NCI-H524 (cell line): ENCODE results near the gene ADAMTS17.
A peak's percentile ranks its signal among the peaks of the same experiment; 100 is the strongest.

Experiments
- DNase-seq, 2 experiments: peaks; one replicate each; lab custom pipeline; 2025; lab: John Stamatoyannopoulos, UW

ADAMTS17 gene

DNA sequence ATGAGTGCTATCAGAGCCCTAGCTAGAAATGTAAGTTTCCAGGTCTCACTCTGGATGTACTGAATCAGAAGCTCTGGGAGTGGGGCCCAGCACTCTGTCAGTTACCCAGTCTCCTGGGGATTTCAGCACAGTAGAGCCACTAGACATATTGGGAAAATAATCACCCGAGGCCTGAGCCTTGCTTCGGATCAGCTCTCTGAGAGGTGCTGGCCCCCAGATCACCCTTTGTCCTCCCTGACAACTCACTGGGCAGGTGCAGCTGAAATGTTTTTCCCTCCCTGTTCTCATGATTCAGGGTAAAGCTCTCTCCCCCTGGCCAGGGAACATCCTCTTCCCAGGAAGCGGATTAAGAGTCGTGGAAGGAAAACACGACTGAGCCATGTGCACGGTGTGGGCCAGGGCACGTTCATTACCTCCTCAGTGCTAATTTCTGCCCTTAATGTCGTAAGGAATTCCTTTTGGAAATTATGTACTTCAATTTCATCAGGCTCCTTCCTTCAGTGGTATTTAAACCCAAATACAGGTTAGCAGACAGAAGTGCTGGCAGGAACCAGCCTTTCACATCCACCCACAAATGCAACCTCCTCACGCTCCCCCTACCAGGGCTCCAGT lies 311.8 kb downstream of the ADAMTS17 start:
- no peak for DNase-seq

DNA sequence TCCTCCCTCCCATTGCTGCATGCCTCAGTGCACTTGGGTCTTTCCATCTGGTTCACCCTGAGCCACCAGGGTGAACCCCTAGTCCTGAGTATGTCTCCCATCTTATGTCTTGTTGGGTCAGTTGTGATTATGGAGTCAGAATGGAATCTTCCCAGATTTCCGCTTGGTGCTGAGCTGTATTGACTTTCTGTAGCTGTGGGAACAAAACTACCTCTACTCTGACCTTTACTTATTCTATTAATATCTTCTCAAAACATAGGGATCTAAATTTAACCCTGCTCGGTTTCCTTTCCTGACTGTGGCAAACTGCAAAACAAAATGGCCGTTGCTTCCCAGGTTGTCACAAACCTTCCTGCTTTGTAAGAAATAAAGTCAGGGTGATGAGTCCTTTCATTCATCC lies 312.7 kb downstream of the ADAMTS17 start:
- no peak for DNase-seq

DNA sequence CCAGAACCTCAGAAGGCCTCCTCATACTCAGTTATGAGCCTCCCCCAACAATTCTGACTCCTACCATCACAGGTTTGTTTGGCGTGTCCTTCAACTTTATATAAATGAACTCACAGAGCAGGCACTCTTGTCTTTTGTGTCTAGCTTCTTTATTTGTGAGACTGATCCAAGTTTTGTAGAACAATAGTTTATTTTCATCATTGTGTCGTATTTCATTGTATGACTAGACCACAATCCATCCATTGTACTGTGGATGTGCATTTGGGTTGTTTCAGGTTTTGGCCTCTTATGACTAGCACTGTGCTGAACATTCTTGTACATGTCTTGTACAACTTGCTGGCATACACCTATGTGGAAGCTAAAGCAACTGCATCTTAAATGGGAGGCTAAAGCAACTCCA lies 315.7 kb downstream of the ADAMTS17 start:
- DNase-seq: no peak

DNA sequence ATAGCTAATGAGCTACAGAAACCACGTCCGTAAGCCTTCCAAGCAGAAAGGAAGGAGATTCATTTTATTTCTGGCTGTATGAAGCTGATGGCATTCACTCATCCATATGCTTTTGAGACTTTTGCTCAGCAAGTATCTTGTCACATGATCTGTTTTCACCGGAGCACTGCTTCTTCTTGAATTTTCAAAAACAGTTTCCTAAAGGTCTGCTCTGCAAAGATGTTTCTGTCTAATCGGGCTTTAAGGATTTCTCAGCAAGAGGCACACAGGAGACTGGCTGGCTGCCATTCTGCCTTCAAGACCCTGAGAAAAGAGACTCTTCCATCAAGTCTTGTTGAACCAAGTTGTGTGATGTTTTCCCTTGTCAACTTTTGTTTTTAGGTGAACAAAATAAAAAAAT lies 319.0 kb downstream of the ADAMTS17 start:
- DNase-seq: no peak

DNA sequence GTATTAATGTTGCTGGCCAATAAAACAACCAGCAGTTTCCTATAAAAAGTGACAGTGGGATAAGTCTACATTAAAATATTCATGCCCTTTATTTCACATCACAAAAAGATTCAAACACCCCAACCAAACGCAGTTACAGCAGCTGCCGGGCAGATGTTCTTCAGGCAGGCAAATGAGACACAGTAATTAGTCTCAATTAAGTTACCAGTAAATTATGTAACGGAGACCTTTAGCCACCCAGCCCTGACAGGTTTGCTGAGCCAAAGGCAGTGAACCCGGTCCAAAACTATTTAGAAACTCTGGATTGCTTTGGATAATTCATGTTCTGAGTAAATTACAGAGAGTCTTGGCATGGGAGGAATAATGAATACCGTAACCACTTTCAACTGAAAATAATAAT lies 319.4 kb downstream of the ADAMTS17 start:
- DNase-seq: no peak

DNA sequence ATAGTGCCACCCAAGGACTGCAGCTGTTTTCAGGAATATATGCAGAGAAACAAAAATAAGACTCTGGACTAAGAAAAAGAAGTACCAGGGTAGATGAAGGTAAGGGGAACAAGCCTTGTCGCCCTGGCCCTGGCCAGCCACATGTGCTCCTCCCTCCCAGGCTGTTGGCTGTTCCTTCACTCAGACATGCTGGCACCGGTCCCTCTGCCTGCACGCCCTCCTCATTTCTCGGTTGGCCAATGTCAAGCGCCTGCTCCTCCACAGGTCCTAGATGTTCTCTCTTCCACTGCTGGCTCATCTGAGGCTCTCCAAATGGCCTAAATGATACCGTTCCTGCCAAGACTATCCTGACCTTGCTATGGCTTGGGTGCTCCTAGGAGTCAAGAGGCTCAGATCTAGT lies 320.1 kb downstream of the ADAMTS17 start:
- DNase-seq: no peak

DNA sequence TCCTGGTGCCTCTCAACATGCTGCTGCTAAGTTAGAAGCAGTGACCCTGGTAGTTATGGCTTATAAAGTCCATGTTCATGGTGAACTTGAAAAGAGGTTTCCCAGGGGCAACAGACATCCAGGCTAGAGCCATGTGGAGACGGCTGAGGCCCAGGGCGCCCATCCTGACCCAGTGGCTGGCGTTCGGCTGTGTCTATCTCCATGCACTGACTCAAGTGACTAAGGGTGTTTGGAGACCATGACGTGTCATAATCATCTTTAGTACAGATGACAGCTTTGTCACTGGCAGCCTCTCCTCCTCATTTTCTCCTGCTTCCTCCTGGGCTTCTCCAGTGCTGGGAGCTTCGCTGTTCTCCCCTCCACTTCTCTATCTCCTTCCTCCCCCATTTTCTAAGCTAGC lies 321.2 kb downstream of the ADAMTS17 start:
- no peak for DNase-seq

DNA sequence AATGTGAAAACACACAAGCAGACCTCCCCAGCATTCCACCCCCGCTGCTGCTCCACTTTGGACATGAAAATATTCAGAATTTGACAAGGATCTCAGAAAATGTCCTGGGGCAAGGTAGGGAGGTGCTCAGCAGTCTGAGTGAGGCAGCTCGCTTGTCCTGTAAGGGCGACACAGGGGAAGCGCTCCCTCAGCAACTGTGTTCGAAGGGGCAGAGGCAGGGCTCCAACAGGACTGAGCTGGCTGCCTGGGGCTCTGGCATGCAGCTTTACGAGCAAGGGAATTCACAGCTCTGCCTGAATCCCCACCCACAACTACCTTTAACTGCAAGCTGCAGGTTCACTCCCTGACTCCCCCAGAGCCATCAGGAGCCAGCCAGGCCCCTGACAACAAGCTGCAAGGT lies 321.6 kb downstream of the ADAMTS17 start:
- DNase-seq: no peak

DNA sequence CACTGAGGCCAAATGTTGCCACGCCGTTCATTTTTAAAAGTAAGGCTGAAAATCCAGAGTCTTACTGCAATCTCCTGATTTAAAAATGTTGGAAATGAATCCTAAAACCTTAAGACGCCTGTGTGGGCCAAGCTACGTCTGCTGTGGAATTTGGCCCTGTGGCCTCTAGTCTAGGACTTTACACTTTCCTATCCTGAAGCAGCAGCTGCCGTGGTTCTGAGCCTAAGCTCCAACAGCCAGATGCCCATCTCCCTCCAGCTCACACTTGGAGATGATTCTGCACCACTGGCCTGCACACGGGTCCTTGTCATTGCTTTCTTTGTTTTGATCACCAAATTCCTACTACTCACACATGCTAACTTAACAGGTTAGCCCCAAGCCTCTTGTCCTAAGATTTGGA lies 322.2 kb downstream of the ADAMTS17 start:
- no peak for DNase-seq

DNA sequence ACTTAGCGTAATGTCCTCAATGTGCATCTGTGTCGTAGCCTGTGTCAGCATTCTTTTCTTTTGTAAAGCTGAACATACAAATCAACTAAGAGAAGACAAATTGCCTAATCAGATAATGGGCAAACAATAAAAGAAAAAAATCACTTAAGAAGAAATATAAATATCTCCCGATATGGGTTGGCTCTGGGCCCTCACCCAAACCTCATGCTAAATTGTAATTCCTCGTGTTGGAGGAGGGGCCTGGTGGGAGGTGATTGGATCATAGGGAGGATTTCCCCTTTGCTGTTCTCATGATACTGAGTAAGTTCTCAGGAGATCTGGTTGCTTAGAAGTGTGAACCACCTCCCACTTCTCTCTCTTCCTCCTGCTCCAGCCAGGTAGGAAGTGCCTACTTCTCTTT lies 323.6 kb downstream of the ADAMTS17 start:
- DNase-seq: no peak

DNA sequence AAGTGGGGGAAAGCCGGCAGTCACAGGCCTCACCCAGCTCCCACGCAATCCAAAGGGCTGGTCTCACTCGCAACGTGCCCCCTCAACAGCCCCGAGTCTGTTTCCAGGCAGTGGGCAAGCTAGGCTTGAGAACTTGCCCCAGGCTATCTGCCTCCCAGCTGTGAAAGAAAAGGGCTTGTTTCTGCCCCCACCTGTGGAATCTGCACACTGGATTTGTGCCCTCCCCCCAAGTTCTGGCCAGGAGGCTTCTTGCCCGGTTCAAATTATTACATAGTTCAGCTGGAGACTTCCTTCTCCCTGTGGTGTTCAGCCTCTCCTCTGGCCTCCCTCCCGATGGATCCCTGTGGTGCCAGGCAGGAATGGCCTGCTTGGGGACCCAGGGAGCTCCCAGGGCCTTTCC lies 324.6 kb downstream of the ADAMTS17 start:
- DNase-seq: no peak

DNA sequence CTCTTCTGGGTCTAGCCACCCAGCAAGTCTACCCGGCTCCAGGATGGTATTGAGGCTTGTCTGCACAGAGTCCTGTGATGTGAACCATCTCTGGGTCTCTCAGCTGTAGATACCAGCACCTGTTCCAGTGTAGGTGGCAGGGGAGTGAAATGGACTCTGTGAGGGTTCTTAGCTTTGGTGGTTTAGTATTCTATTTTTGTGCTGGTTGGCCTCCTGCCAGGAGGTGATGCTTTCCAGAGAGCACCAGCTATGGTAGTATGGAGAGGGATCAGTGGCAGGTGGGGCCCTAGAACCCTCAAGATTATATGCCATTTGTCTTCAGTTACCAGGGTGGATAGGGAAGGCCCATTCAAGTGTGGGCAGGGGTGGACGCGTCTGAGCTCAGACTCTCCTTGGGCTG lies 325.1 kb downstream of the ADAMTS17 start:
- DNase-seq: no peak

DNA sequence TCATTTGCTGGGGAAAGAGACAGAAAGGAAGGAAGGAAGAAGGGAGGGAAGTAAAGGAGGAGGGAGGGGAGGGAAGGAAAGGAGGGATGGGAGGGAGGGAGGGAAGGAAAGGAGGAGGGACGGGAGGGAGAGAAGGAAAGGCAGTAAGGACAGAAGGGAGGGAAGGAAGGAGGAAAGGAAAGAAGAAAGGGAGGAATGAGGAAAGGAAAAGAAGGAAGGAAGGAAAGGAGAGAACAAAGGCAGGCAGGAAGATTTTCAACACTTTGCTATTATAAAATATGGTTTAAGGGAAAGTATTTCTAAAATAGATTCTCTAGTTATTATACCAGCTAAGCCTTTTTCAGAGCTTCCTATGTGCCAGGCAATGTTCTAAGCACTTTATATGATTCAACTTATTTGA lies 330.5 kb downstream of the ADAMTS17 start:
- DNase-seq: no peak

DNA sequence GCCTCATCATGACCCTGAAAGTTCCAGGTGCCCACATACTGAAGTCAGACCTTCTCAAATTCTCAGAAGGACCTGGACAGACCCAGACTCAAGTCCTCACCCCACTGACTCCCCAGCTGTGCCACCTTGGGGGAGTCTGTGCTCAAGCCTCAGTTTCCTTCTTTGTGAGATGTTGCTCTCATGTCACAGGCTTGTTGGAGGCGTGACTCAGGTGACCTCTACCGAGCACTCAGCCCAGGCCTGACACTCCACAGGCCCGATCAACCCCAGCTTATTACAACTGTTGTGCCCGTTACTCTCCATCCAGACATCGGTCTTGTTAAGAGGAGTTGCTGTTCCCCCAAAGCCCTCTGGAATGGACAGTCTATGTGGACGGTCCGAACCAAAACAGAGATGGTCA lies 332.4 kb downstream of the ADAMTS17 start:
- DNase-seq: no peak

DNA sequence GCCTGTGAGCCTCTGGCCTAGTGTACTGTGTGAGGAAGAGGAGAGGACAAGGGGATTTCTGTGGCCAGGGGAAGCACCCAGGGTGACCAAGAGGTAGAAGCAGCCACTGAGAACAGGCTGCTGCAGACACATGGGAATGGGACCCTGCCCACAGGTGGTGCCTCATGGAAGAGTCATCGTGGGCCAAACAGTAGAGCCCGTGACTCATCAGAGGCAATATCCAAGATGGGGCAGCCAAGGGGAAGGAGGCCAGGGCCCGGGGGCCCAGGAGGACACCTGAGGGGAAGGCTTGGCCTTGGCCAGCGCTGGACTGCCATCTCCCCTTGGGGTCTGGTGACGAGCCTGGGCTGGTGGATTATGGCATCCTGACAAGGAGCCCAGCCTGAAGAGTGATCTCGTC lies 333.5 kb downstream of the ADAMTS17 start:
- no peak for DNase-seq

DNA sequence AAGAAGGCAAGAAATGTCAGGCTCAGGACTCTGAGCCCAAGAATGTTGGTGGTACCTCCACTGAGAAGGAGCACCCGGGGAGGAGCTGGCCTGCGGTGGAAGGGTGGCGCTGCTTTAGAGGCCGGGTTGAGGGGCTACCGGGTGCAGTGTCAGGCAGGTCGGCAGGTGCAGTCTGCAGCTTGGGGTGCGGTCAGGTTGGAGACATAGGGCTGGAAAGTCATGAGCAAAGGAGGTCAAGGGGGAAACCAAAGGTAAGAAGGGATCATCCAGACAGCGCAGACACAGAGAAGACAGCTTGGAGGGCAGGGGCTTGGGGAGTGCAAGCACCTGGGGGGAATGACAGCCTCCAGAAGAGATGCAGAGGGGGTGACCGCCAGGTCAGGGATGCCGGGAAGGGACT lies 334.2 kb downstream of the ADAMTS17 start:
- DNase-seq: no peak

DNA sequence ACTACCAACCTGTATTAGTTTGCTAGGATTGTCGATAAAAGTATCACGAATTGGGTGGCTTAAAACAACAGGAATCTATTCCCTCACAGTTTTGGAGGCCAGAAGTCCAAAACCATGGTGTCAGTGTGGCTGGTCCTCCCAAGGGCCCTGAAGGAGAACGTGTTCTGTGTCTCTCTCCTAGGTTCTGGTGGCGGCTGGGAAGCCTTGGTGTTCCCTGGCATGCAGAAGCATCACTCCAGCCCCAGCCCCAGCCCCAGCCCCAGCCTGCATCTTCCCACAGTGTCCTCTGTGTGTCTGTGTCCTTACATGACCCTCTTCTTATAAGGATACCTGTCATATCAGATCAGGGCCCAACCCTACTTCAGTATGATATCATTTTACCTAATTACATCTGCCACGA lies 336.1 kb downstream of the ADAMTS17 start:
- peak in 1 of 2 experiments; percentile 35 for DNase-seq

DNA sequence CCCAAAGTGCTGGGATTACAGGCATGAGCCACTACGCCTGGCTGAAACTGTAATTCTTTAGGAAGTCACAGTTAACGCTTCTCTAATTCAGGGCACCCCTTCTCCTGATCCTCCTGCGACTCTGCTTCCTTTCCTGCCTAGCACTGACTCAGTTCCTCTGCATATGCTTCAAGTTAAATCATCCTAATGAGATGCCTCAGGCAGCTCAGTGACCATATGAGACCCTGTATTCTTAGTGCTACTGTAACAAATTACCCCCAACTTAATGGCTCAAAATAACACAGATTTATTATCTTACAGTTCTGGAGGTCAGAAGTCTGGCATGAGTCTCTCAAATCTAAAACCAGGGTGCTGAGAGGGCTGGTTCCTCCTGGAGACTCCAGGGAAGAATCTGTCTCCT lies 336.8 kb downstream of the ADAMTS17 start:
- no peak for DNase-seq

DNA sequence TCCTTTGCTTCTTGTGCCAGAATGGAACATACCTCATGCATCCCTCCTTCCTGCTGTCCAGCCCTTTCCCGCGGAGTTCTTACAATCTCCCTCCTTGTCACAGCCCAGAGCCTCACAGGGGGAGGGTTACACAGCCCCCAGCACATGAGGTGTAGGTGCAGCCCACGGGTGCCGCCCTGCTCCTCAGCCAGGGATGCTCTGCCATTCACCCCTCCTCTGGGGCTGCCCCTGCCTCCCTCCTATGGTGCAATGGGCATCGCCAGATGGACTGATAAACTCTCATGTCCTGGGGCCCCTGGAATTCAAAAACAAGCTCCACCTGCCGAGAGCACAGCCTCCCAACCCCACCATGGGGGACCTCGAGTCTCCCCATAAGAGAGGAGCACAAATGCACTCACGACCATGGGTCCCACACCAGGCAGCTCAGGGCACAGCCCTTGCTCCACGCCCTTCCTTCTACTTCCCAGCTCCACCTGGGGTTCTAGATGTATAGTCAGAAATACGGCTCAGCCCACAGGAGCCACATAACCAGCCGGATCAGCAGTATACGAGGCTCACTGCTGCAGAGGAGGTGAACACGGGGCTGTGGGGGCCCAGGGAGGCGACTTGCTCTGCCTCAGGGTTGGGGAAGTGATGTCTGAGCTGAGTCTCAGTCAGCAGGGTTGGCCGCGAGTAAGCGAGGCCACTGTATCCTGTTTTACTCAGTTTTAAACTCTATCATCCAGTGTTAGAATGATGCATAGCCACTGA lies 338.8 kb downstream of the ADAMTS17 start:
- no peak for DNase-seq

DNA sequence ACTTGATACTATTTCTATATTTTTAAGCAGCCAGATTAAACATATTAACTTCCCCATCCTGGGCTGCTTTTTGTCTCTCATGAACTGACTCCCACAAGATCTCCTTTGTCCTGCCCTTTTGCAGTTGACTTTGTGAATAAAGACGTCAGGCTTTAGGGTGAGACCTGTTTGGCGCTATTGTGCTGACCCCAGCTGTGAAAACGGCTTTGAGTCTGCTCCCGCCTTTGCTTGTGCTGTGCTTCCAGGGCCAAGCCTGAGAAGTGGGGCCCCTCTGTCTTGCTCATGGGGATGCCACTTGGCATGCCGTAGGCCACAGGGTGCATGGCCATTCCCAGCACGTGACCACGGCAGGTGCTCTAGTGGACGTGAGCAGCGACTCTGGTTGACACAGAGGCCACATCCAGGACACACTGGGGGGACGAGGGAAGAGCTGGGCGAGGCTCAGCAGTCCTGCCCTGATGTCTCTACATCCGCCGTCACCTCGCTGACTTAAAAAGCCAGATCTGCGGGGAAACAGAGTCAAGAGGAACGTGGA lies 339.6 kb downstream of the ADAMTS17 start:
- no peak for DNase-seq

DNA sequence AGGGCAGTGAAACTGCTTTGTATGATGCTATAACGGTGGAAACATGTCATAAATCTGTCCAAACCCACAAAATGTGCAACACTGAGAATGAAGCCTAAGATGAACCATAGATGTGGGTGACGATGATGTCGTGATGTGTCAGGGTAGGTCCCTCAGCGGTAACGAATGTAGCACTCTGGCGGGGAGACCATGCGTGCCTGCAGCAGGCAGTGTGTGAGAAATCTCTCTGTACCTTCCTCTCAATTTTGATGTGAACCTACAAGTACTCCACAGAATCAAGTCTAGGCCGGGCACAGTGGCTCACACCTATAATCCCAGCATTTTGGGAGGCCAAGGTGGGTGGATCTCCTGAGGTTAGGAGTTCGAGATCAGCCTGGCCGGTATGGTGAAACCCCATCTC lies 340.4 kb downstream of the ADAMTS17 start:
- DNase-seq: no peak

DNA sequence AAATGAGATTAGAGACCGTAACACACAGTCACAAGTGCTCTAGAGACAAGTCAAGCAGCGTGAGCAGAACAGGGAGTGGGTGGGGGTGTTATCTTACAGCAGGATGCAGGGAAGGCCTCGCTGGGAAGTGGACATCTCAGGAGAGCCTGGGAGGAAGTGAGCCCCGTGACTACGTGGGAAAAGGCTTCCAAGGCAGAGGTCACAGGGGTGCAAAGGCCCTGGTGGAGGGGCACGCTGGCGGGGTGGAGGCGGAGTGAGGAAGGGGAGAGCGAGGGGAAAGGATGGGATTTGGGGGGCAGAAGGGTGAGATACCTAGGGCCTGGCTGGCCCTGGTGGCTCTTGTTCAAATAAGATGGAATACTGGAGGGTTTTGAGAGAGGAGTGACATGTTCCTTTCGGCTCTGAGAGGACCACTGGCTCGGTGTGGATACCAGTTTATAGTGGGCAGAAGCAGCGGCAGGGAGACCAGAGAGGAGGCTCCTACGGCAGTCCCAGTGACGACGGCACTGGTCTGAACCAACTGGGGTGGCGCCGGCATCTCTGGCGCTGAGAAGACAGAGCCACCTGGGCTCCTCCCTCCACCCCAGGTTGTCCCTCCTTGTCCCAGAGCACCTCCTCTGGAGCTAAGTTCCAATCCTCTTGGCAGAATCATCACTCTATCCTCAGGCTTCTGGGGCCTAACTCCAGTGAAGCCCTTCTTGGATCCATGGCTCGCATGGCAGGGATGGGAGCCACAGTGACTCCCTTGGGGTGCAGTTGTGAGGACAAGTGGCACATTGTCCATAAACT lies 342.3 kb downstream of the ADAMTS17 start:
- DNase-seq: no peak

DNA sequence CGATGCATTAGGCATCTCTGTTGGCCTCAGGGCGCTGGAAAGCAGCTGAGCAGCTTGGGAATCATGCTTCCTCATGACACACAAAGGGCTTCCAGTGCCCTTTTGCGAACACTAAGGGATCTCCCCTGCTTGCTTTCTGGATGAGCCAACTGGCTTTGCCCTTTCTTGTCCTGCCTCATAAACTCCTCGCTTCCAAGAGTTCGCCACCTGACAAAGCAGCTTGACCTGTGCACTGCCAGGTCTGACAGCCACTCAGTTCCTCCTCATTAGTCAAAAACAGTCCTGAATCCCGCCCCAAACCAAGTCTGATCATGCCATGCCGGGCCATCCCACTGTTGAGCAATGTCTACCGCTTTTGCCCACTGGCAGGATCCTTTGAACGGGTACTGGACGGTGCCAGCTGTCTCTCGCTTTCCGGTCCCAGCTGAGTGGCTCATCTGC lies 343.1 kb downstream of the ADAMTS17 start:
- DNase-seq: no peak
